Measurements from ENCODE around the gene DDX47.

The DDX47 gene

DNA sequence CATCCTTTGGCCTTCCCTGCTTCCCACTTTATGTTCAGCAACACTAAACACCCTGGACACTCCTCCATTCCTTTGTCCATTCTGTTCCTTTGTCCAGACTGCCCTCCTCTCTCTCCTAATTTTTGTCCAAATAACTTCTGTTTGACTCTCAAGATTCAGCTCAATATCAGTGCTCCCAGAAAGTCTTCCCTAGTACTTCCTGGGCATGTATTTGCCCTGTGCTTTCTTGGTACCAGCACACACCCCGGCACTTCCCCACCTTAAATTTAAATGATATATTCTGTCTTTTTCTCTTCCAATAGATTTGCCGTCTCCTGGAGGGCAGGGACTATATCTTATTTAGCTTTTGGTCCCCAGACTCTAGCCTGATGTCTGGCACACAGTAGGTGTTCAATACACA is 34.1 kb upstream of the DDX47 start:
- no peaks in the 10 kb centered on the region for H3K27me3 ChIP-seq (ENCODE audit: insufficient read depth, low read length)
- H3K79me2 ChIP-seq (ENCODE audit: insufficient read depth, low read length), result no peaks in the 10 kb centered on the region
- no peak overlapping the region for H3K9ac ChIP-seq (ENCODE audit: low read length)
- no peak overlapping the region for H3K4me3 ChIP-seq (ENCODE audit: low read depth, low read length, poor library complexity, severe bottlenecking)
- H4K20me1 ChIP-seq (ENCODE audit: insufficient read depth, low read length), result no peaks in the 10 kb centered on the region
- H3F3A ChIP-seq (ENCODE audit: insufficient read depth, low read length), result no peaks in the 10 kb centered on the region
- no peak overlapping the region for H2AFZ ChIP-seq (ENCODE audit: low read length)
- H3K4me1 ChIP-seq (ENCODE audit: insufficient read depth, low read length, severe bottlenecking), result no peaks in the 10 kb centered on the region
- no peak overlapping the region for H3K27ac ChIP-seq (ENCODE audit: low read depth, low read length, poor library complexity, severe bottlenecking)
- H3K36me3 ChIP-seq (ENCODE audit: insufficient read depth, low read length), result no peaks in the 10 kb centered on the region
- H3K9me2 ChIP-seq (ENCODE audit: low read depth, low read length), result no peaks in the 10 kb centered on the region
- no peak for TF ChIP-seq EZH2 (IDR thresholded peaks at IDR 0.05; ENCODE audit: borderline replicate concordance, low read length)
- TF ChIP-seq, protein P1, sequence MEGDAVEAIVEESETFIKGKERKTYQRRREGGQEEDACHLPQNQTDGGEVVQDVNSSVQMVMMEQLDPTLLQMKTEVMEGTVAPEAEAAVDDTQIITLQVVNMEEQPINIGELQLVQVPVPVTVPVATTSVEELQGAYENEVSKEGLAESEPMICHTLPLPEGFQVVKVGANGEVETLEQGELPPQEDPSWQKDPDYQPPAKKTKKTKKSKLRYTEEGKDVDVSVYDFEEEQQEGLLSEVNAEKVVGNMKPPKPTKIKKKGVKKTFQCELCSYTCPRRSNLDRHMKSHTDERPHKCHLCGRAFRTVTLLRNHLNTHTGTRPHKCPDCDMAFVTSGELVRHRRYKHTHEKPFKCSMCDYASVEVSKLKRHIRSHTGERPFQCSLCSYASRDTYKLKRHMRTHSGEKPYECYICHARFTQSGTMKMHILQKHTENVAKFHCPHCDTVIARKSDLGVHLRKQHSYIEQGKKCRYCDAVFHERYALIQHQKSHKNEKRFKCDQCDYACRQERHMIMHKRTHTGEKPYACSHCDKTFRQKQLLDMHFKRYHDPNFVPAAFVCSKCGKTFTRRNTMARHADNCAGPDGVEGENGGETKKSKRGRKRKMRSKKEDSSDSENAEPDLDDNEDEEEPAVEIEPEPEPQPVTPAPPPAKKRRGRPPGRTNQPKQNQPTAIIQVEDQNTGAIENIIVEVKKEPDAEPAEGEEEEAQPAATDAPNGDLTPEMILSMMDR (IDR thresholded peaks at IDR 0.05; ENCODE audit: low read length), result no peak
- no peak overlapping the region for H3K4me2 ChIP-seq (ENCODE audit: low read length)
- H3K9me3 ChIP-seq (ENCODE audit: low read length), result no peaks in the 10 kb centered on the region

DNA sequence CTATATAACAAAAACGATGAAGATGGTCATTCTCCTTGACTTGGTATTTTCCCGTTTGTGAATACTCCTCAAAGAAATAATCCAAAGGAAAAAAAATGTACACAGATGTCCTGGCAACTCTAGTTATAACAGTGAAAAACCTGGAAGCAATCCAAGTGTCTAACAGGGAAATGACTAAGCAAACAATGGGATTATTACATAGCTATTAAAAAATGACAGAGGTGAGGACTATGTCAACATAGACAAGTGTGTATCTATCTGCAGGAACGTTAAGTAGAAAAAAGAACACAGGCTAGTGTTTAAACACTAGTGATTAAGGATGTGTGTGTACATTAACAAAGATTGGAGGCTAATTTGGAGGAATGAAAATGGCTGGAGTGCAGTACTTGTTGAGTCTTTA is 33.6 kb upstream of the DDX47 start:
- Histone ChIP-seq H3K27ac (ENCODE audit: low read depth, low read length, poor library complexity, severe bottlenecking) (no peak overlapping the region), H3K79me2 (ENCODE audit: insufficient read depth, low read length) (no peaks in the 10 kb centered on the region), H3F3A (ENCODE audit: insufficient read depth, low read length) (no peaks in the 10 kb centered on the region), H2AFZ (ENCODE audit: low read length) (no peak overlapping the region), H3K36me3 (ENCODE audit: insufficient read depth, low read length) (no peaks in the 10 kb centered on the region), H3K4me1 (ENCODE audit: insufficient read depth, low read length, severe bottlenecking) (no peaks in the 10 kb centered on the region), H3K27me3 (ENCODE audit: insufficient read depth, low read length) (no peaks in the 10 kb centered on the region), H3K4me2 (ENCODE audit: low read length) (no peak overlapping the region), H3K9ac (ENCODE audit: low read length) (no peak overlapping the region), H3K9me3 (ENCODE audit: low read length) (no peaks in the 10 kb centered on the region), H3K4me3 (ENCODE audit: low read depth, low read length, poor library complexity, severe bottlenecking) (no peak overlapping the region), H3K9me2 (ENCODE audit: low read depth, low read length) (no peaks in the 10 kb centered on the region), H4K20me1 (ENCODE audit: insufficient read depth, low read length) (no peaks in the 10 kb centered on the region)
- TF ChIP-seq, protein P1 (IDR thresholded peaks at IDR 0.05; ENCODE audit: low read length), result no peak
- TF ChIP-seq EZH2 (IDR thresholded peaks at IDR 0.05; ENCODE audit: borderline replicate concordance, low read length), result no peak

DNA sequence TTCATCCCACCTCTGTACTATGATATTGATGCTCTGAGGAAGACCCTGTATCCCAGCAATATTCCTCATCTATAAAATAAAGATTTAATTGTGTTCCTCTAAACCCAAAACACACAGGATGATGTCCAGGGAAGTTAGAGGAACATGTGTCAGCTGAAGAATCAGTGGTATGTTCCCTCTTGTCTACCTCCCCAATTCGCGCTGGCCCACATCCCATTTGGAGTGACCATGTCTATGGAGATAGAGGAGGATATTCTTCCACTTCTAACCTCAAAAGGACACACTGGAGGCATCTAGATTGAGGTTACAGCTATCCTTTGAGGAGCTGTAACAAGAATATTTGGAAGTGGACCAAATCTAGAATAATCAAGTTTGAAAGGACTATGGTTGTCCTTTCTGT is 29.0 kb upstream of the DDX47 start:
- H3K27me3 ChIP-seq (ENCODE audit: insufficient read depth, low read length), result no peaks in the 10 kb centered on the region
- H3K79me2 ChIP-seq (ENCODE audit: insufficient read depth, low read length), result no peaks in the 10 kb centered on the region
- no peaks in the 10 kb centered on the region for H4K20me1 ChIP-seq (ENCODE audit: insufficient read depth, low read length)
- no peaks in the 10 kb centered on the region for H3F3A ChIP-seq (ENCODE audit: insufficient read depth, low read length)
- no peak overlapping the region for H2AFZ ChIP-seq (ENCODE audit: low read length)
- no peak overlapping the region for H3K4me2 ChIP-seq (ENCODE audit: low read length)
- no peaks in the 10 kb centered on the region for H3K9me2 ChIP-seq (ENCODE audit: low read depth, low read length)
- no peaks in the 10 kb centered on the region for H3K9me3 ChIP-seq (ENCODE audit: low read length)
- peaks cover 26% of the 10 kb centered on the region for H3K4me1 ChIP-seq (ENCODE audit: insufficient read depth, low read length, severe bottlenecking)
- H3K4me3 ChIP-seq (ENCODE audit: low read depth, low read length, poor library complexity, severe bottlenecking), result no peak overlapping the region
- TF ChIP-seq, protein P1 (IDR thresholded peaks at IDR 0.05; ENCODE audit: low read length), result no peak
- TF ChIP-seq EZH2 (IDR thresholded peaks at IDR 0.05; ENCODE audit: borderline replicate concordance, low read length), result no peak
- no peak overlapping the region for H3K27ac ChIP-seq (ENCODE audit: low read depth, low read length, poor library complexity, severe bottlenecking)
- no peak overlapping the region for H3K9ac ChIP-seq (ENCODE audit: low read length)
- no peaks in the 10 kb centered on the region for H3K36me3 ChIP-seq (ENCODE audit: insufficient read depth, low read length)

Measured in OCI-LY1 (cell line).